ENCODE results near the gene CAPN7. TPM values are rescaled to one million over a fixed set of nuclear protein-coding genes. Genes with fewer than 3 reads are reported as not detected.

The CAPN7 gene
- total RNA-seq, 2 donors from 2014 or later, result 38.1 to 40.5 TPM

GRCh38 chr3:15294929-15295328, 88.9 kb downstream of the CAPN7 start:
- Histone ChIP-seq H3K27me3 (no peaks in the 10 kb centered on the region), H3K4me3 (no peak overlapping the region), H3K36me3 (replicated peaks in 1 of 2; ENCODE audit: insufficient read depth in 1 of 2, low read depth in 2 of 2) (no peaks in the 10 kb centered on the region), H3K9me3 (no peaks in the 10 kb centered on the region), H3K4me1 (peaks cover 30% of the 10 kb centered on the region), H3K27ac (peak overlapping the region in 2 of 4 donors; percentile 42 to 68)
- ATAC-seq (no peak), DNase-seq (peak in 1 of 4 donors; percentile 64)
- intact Hi-C loops (cut with DNase I), result no loop called here
- peak in 1 of 3 donors; percentile 49 for TF ChIP-seq POLR2A (IDR thresholded peaks at IDR 0.05)
- TF ChIP-seq CTCF (IDR thresholded peaks at IDR 0.05), result no peak
- WGBS, 2 donors, result 71 to 86% methylated on average over 5 of the region's 5 CpGs

- H3K27me3 ChIP-seq, result no peaks in the 10 kb centered on the region
- H3K4me3 ChIP-seq, result no peak overlapping the region
- DNase-seq (peak in 1 of 4 donors; percentile 67), ATAC-seq (peak; percentile 6)
- H3K4me1 ChIP-seq, result peaks cover 30% of the 10 kb centered on the region
- H3K27ac ChIP-seq, result peak overlapping the region in 2 of 4 donors; percentile 42 to 68
- H3K9me3 ChIP-seq, result no peaks in the 10 kb centered on the region
- H3K36me3 ChIP-seq (replicated peaks in 1 of 2; ENCODE audit: insufficient read depth in 1 of 2, low read depth in 2 of 2), result no peaks in the 10 kb centered on the region
- WGBS, 2 donors, result 58 to 78% methylated on average over 6 of the region's 6 CpGs
- intact Hi-C loops (cut with DNase I), result no loop called here
- no peak for TF ChIP-seq POLR2A (IDR thresholded peaks at IDR 0.05)
Measured at GRCh38 chr3:15295506-15295905, 89.5 kb downstream of the CAPN7 start.

GRCh38 chr3:15297608-15298350, 91.7 kb downstream of the CAPN7 start:
- no peaks in the 10 kb centered on the region for H3K9me3 ChIP-seq
- H3K4me1 ChIP-seq, result peaks cover 23% of the 10 kb centered on the region
- TF ChIP-seq POLR2A (IDR thresholded peaks at IDR 0.05), result no peak
- TF ChIP-seq CTCF (IDR thresholded peaks at IDR 0.05), result no peak
- no peaks in the 10 kb centered on the region for H3K27me3 ChIP-seq
- whole genome bisulfite sequencing, 2 donors, result 57 to 84% methylated on average over 4 of the region's 4 CpGs
- intact Hi-C loops (cut with DNase I), result no loop called here
- no peak overlapping the region for H3K27ac ChIP-seq
- no peak for ATAC-seq
- H3K4me3 ChIP-seq, result no peak overlapping the region
- DNase-seq, result no peak
- H3K36me3 ChIP-seq (replicated peaks in 1 of 2; ENCODE audit: insufficient read depth in 1 of 2, low read depth in 2 of 2), result no peaks in the 10 kb centered on the region

GRCh38 chr3:15298504-15298903, 92.5 kb downstream of the CAPN7 start:
- DNase-seq (no peak), ATAC-seq (no peak)
- 84 to 88% methylated on average over 3 of the region's 3 CpGs for WGBS, 2 donors
- Histone ChIP-seq H3K27me3 (no peaks in the 10 kb centered on the region), H3K4me1 (peaks cover 17% of the 10 kb centered on the region), H3K9me3 (no peaks in the 10 kb centered on the region), H3K27ac (peak overlapping the region in 3 of 4 donors; percentile 10 to 55 (median 31)), H3K4me3 (no peak overlapping the region), H3K36me3 (replicated peaks in 1 of 2; ENCODE audit: insufficient read depth in 1 of 2, low read depth in 2 of 2) (no peaks in the 10 kb centered on the region)
- intact Hi-C loops (cut with DNase I), result no loop called here
- TF ChIP-seq CTCF (IDR thresholded peaks at IDR 0.05) (no peak), POLR2A (IDR thresholded peaks at IDR 0.05) (no peak)

- Histone ChIP-seq H3K27ac (peak overlapping the region in 3 of 4 donors; percentile 10 to 55 (median 31)), H3K9me3 (no peaks in the 10 kb centered on the region), H3K4me3 (no peak overlapping the region), H3K4me1 (peaks cover 17% of the 10 kb centered on the region), H3K27me3 (no peaks in the 10 kb centered on the region), H3K36me3 (replicated peaks in 1 of 2; ENCODE audit: insufficient read depth in 1 of 2, low read depth in 2 of 2) (no peaks in the 10 kb centered on the region)
- 18 to 32% methylated on average over 3 of the region's 3 CpGs for WGBS, 2 donors
- intact Hi-C loops (cut with DNase I), result no loop called here
- peak; percentile 87 to 92 (median 88) for DNase-seq
- no peak for TF ChIP-seq CTCF (IDR thresholded peaks at IDR 0.05)
- TF ChIP-seq POLR2A (IDR thresholded peaks at IDR 0.05), result no peak
- peak; percentile 90 for ATAC-seq
Measured at GRCh38 chr3:15299036-15299435, 93.0 kb downstream of the CAPN7 start.

Data from body of pancreas (tissue), 4 donors.